HEK293 (cell line): ENCODE measurements around the gene MED16.

Experiments used
- BCL11A ChIP-seq: fragments of 450-650 bp; formaldehyde crosslinking; IDR thresholded peaks from 2 replicates; pipeline ENCODE4 v1.5.1; 2016; ENCODE audit warnings: low read depth, missing biosample characterization, missing genetic modification characterization
- GLI4 ChIP-seq: fragments of 450-650 bp; formaldehyde crosslinking; IDR thresholded peaks from 2 replicates; pipeline ENCODE4 v1.5.1; 2016; ENCODE audit warnings: missing biosample characterization, missing genetic modification characterization
- KLF16 ChIP-seq: fragments of 450-650 bp; formaldehyde crosslinking; IDR thresholded peaks from 2 replicates; pipeline ENCODE4 v1.5.1; 2017; ENCODE audit warnings: missing biosample characterization, missing genetic modification characterization
- KLF9 ChIP-seq: fragments of 450-650 bp; formaldehyde crosslinking; IDR thresholded peaks from 2 replicates; pipeline ENCODE4 v1.5.1; 2016; ENCODE audit warnings: missing biosample characterization, missing genetic modification characterization, low read depth
- MYNN ChIP-seq: fragments of 450-650 bp; formaldehyde crosslinking; IDR thresholded peaks from 2 replicates; pipeline ENCODE4 v1.5.1; 2016; ENCODE audit warnings: missing biosample characterization, missing genetic modification characterization, borderline replicate concordance
- OSR2 ChIP-seq: fragments of 450-650 bp; formaldehyde crosslinking; IDR thresholded peaks from 2 replicates; pipeline ENCODE4 v1.5.1; 2016; ENCODE audit warnings: missing biosample characterization, missing genetic modification characterization
- PRDM1 ChIP-seq: fragments of 450-650 bp; formaldehyde crosslinking; IDR thresholded peaks from 2 replicates; pipeline ENCODE4; 2016; ENCODE audit warnings: missing biosample characterization, missing genetic modification characterization
- REPIN1 ChIP-seq: fragments of 450-650 bp; formaldehyde crosslinking; IDR thresholded peaks from 2 replicates; pipeline ENCODE4 v1.5.1; 2017; ENCODE audit warnings: missing biosample characterization, missing genetic modification characterization, low read depth
- ZBTB20 ChIP-seq: fragments of 450-650 bp; formaldehyde crosslinking; IDR thresholded peaks from 2 replicates; pipeline ENCODE4 v1.5.1; 2016; ENCODE audit warnings: missing biosample characterization, missing genetic modification characterization
- ZBTB21 ChIP-seq: fragments of 450-650 bp; formaldehyde crosslinking; IDR thresholded peaks from 2 replicates; pipeline ENCODE4 v1.5.1; 2017; ENCODE audit warnings: missing biosample characterization, missing genetic modification characterization
- ZFP41 ChIP-seq: fragments of 450-650 bp; formaldehyde crosslinking; IDR thresholded peaks from 2 replicates; pipeline ENCODE4 v1.5.1; 2016; ENCODE audit warnings: missing biosample characterization, missing genetic modification characterization, borderline replicate concordance
- ZNF112 ChIP-seq: fragments of 450-650 bp; formaldehyde crosslinking; IDR thresholded peaks from 2 replicates; pipeline ENCODE4 v1.5.0; 2017; ENCODE audit warnings: missing biosample characterization, missing genetic modification characterization
- ZNF19 ChIP-seq: fragments of 450-650 bp; formaldehyde crosslinking; IDR thresholded peaks from 2 replicates; pipeline ENCODE4; 2016; ENCODE audit warnings: missing biosample characterization, missing genetic modification characterization, low read depth
- ZNF24 ChIP-seq: fragments of 450-650 bp; formaldehyde crosslinking; IDR thresholded peaks from 2 replicates; pipeline ENCODE4 v1.5.1; 2016; ENCODE audit warnings: missing biosample characterization, missing genetic modification characterization
- ZNF335 ChIP-seq: fragments of 450-650 bp; formaldehyde crosslinking; conservative IDR thresholded peaks from 2 replicates; pipeline ENCODE4 v1.5.1; 2016; ENCODE audit warnings: missing biosample characterization, missing genetic modification characterization
- ZNF433 ChIP-seq: fragments of 450-650 bp; formaldehyde crosslinking; IDR thresholded peaks from 2 replicates; pipeline ENCODE4 v1.5.1; 2016; ENCODE audit warnings: missing biosample characterization, missing genetic modification characterization, low read depth
- ZNF501 ChIP-seq: fragments of 450-650 bp; formaldehyde crosslinking; IDR thresholded peaks from 2 replicates; pipeline ENCODE4 v1.5.1; 2016; ENCODE audit warnings: missing biosample characterization, missing genetic modification characterization
- ZNF621 ChIP-seq: fragments of 450-650 bp; formaldehyde crosslinking; IDR thresholded peaks from 2 replicates; pipeline ENCODE4 v1.5.1; 2017; ENCODE audit warnings: missing biosample characterization, missing genetic modification characterization
- ZNF670 ChIP-seq: fragments of 450-650 bp; formaldehyde crosslinking; IDR thresholded peaks from 2 replicates; pipeline ENCODE4 v1.5.1; 2016; ENCODE audit warnings: missing biosample characterization, missing genetic modification characterization, low read depth
- ZNF76 ChIP-seq: fragments of 450-650 bp; formaldehyde crosslinking; IDR thresholded peaks from 2 replicates; pipeline ENCODE4; 2016; ENCODE audit warnings: low read depth, missing biosample characterization, missing genetic modification characterization, borderline replicate concordance
- TF ChIP-seq, protein P1 (sequence below): fragments of 450-650 bp; formaldehyde crosslinking; IDR thresholded peaks from 2 replicates; pipeline ENCODE4 v1.5.1; 2017; ENCODE audit warnings: missing biosample characterization, missing genetic modification characterization
- TF ChIP-seq, protein P2 (sequence below): fragments of 450-650 bp; formaldehyde crosslinking; IDR thresholded peaks from 2 replicates; pipeline ENCODE4 v1.5.1; 2016; ENCODE audit warnings: missing biosample characterization, missing genetic modification characterization
- TF ChIP-seq, protein P3 (sequence below): fragments of 450-650 bp; formaldehyde crosslinking; IDR thresholded peaks from 2 replicates; pipeline ENCODE4 v1.5.1; 2016; ENCODE audit warnings: missing biosample characterization, missing genetic modification characterization
- TF ChIP-seq, protein P4 (sequence below): fragments of 450-650 bp; IDR thresholded peaks from 2 replicates; pipeline ENCODE4 v1.5.1; 2018; ENCODE audit warnings: missing biosample characterization, mild to moderate bottlenecking, missing genetic modification characterization
- TF ChIP-seq, protein P5 (sequence below): fragments of 450-650 bp; IDR thresholded peaks from 2 replicates; pipeline ENCODE4 v1.5.1; 2018; ENCODE audit warnings: missing biosample characterization, missing genetic modification characterization
- TF ChIP-seq, protein P6 (sequence below): fragments of 450-650 bp; formaldehyde crosslinking; IDR thresholded peaks from 2 replicates; pipeline ENCODE4 v1.5.1; 2016; ENCODE audit warnings: missing biosample characterization, missing genetic modification characterization

Gene MED16

DNA sequence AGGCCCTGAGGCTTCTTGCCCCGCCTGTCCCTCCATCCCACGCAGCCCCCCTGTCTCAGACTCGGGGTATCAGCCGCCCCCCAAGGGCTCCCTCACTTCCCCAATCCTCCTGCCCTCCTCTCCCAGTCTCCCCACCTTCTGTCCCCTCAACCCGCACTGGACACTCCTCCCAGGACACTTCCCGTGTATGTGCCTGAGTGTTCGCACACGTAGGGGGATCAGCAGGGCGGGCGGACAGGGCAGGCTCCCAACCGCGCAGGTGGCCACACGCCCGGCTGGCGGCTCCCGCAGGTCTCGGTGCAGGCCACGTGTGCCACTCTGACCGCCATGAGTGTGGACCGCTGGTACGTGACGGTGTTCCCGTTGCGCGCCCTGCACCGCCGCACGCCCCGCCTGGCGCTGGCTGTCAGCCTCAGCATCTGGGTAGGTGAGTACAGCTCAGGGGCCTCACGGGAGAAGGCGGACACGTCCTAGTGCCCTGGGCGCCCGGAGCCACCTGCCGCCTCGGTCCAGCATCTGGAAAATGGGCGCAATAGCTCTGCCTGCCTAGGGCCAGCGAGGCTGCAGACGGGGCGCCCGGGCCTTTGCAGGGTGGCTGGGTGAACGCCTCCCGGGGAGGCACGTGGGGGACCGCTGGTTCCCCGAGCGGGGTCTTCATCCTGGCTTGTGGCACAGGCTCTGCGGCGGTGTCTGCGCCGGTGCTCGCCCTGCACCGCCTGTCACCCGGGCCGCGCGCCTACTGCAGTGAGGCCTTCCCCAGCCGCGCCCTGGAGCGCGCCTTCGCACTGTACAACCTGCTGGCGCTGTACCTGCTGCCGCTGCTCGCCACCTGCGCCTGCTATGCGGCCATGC is 26.4 kb upstream of the MED16 start (continued):
- TF ChIP-seq, protein P1, sequence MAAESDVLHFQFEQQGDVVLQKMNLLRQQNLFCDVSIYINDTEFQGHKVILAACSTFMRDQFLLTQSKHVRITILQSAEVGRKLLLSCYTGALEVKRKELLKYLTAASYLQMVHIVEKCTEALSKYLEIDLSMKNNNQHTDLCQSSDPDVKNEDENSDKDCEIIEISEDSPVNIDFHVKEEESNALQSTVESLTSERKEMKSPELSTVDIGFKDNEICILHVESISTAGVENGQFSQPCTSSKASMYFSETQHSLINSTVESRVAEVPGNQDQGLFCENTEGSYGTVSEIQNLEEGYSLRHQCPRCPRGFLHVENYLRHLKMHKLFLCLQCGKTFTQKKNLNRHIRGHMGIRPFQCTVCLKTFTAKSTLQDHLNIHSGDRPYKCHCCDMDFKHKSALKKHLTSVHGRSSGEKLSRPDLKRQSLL (tag by site-specific recombination): no peak
- TF ChIP-seq ZNF335 (peak; percentile 98), ZNF19 (no peak), ZNF24 (tag by site-specific recombination) (peak; percentile 77; the same call in 1 of the 2 replicates), KLF16 (tag by site-specific recombination) (no peak), OSR2 (tag by site-specific recombination) (no peak), ZNF670 (tag by site-specific recombination) (no peak), ZNF621 (tag by site-specific recombination) (no peak), ZBTB20 (tag by site-specific recombination) (peak; percentile 37; the same call in 1 of the 2 replicates), KLF9 (tag by site-specific recombination) (no peak), MYNN (tag by site-specific recombination) (no peak), ZBTB21 (tag by site-specific recombination) (no peak), ZNF501 (no peak), GLI4 (tag by site-specific recombination) (no peak), BCL11A (0 out of 2 replicates have a peak, but pooled peaks have one; percentile 54), ZFP41 (no peak), ZNF76 (tag by site-specific recombination) (0 out of 2 replicates have a peak, but pooled peaks have one; percentile 16), REPIN1 (tag by site-specific recombination) (no peak), ZNF112 (no peak), PRDM1 (no peak), ZNF433 (tag by site-specific recombination) (no peak)
- TF ChIP-seq, protein P2, sequence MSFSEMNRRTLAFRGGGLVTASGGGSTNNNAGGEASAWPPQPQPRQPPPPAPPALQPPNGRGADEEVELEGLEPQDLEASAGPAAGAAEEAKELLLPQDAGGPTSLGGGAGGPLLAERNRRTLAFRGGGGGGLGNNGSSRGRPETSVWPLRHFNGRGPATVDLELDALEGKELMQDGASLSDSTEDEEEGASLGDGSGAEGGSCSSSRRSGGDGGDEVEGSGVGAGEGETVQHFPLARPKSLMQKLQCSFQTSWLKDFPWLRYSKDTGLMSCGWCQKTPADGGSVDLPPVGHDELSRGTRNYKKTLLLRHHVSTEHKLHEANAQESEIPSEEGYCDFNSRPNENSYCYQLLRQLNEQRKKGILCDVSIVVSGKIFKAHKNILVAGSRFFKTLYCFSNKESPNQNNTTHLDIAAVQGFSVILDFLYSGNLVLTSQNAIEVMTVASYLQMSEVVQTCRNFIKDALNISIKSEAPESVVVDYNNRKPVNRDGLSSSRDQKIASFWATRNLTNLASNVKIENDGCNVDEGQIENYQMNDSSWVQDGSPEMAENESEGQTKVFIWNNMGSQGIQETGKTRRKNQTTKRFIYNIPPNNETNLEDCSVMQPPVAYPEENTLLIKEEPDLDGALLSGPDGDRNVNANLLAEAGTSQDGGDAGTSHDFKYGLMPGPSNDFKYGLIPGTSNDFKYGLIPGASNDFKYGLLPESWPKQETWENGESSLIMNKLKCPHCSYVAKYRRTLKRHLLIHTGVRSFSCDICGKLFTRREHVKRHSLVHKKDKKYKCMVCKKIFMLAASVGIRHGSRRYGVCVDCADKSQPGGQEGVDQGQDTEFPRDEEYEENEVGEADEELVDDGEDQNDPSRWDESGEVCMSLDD: peak; percentile 78
- TF ChIP-seq, protein P3, sequence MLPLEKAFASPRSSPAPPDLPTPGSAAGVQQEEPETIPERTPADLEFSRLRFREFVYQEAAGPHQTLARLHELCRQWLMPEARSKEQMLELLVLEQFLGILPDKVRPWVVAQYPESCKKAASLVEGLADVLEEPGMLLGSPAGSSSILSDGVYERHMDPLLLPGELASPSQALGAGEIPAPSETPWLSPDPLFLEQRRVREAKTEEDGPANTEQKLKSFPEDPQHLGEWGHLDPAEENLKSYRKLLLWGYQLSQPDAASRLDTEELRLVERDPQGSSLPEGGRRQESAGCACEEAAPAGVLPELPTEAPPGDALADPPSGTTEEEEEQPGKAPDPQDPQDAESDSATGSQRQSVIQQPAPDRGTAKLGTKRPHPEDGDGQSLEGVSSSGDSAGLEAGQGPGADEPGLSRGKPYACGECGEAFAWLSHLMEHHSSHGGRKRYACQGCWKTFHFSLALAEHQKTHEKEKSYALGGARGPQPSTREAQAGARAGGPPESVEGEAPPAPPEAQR (tag by site-specific recombination): no peak
- TF ChIP-seq, protein P4, sequence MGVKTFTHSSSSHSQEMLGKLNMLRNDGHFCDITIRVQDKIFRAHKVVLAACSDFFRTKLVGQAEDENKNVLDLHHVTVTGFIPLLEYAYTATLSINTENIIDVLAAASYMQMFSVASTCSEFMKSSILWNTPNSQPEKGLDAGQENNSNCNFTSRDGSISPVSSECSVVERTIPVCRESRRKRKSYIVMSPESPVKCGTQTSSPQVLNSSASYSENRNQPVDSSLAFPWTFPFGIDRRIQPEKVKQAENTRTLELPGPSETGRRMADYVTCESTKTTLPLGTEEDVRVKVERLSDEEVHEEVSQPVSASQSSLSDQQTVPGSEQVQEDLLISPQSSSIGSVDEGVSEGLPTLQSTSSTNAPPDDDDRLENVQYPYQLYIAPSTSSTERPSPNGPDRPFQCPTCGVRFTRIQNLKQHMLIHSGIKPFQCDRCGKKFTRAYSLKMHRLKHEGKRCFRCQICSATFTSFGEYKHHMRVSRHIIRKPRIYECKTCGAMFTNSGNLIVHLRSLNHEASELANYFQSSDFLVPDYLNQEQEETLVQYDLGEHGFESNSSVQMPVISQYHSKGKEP (tag by site-specific recombination): no peak
- TF ChIP-seq, protein P5, sequence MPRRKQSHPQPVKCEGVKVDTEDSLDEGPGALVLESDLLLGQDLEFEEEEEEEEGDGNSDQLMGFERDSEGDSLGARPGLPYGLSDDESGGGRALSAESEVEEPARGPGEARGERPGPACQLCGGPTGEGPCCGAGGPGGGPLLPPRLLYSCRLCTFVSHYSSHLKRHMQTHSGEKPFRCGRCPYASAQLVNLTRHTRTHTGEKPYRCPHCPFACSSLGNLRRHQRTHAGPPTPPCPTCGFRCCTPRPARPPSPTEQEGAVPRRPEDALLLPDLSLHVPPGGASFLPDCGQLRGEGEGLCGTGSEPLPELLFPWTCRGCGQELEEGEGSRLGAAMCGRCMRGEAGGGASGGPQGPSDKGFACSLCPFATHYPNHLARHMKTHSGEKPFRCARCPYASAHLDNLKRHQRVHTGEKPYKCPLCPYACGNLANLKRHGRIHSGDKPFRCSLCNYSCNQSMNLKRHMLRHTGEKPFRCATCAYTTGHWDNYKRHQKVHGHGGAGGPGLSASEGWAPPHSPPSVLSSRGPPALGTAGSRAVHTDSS (tag by site-specific recombination): no peak
- TF ChIP-seq, protein P6, sequence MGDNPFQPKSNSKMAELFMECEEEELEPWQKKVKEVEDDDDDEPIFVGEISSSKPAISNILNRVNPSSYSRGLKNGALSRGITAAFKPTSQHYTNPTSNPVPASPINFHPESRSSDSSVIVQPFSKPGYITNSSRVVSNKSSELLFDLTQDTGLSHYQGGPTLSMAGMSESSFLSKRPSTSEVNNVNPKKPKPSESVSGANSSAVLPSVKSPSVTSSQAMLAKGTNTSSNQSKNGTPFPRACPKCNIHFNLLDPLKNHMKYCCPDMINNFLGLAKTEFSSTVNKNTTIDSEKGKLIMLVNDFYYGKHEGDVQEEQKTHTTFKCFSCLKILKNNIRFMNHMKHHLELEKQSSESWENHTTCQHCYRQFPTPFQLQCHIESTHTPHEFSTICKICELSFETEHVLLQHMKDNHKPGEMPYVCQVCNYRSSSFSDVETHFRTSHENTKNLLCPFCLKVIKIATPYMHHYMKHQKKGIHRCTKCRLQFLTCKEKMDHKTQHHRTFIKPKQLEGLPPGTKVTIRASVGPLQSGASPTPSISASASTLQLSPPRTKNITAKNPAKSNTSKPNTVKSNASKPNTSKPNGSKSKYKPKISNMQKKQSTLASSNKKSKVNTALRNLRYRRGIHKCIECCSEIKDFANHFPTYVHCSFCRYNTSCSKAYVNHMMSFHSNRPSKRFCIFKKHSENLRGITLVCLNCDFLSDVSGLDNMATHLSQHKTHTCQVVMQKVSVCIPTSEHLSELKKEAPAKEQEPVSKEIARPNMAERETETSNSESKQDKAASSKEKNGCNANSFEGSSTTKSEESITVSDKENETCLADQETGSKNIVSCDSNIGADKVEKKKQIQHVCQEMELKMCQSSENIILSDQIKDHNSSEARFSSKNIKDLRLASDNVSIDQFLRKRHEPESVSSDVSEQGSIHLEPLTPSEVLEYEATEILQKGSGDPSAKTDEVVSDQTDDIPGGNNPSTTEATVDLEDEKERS (tag by site-specific recombination): no peak
